ENCODE data around the gene WWOX. TPM values are rescaled to one million over a fixed set of nuclear protein-coding genes. Genes with fewer than 3 reads are reported as not detected.

Gene WWOX
- total RNA-seq, 1 experiment from 2014 or later: 28.3 TPM

GRCh38 chr16:78681743-78682142 lies 582.3 kb downstream of the WWOX start:
- DNase-seq (no peak), ATAC-seq (no peak)
- Histone ChIP-seq H2AFZ (ENCODE audit: low read length) (no peak overlapping the region), H3K4me3 (ENCODE audit: low read length) (no peak overlapping the region), H3K36me3 (ENCODE audit: low read depth, low read length) (no peaks in the 10 kb centered on the region), H3F3A (ENCODE audit: low read length, unreplicated experiment) (no peaks in the 10 kb centered on the region), H3K9me2 (replicated peaks; ENCODE audit: low read length) (no peaks in the 10 kb centered on the region), H3K79me2 (ENCODE audit: low read length) (no peaks in the 10 kb centered on the region), H3K4me2 (ENCODE audit: low read length) (no peak overlapping the region), H3K4me1 (ENCODE audit: insufficient read depth, low read length) (peaks cover 8% of the 10 kb centered on the region), H4K20me1 (ENCODE audit: low read length) (no peaks in the 10 kb centered on the region), H3K27me3 (ENCODE audit: low read length) (no peaks in the 10 kb centered on the region), H3K9ac (ENCODE audit: low read length) (no peak overlapping the region), H3K9me3 (ENCODE audit: low read length) (no peaks in the 10 kb centered on the region), H3K27ac (ENCODE audit: low read length) (no peak overlapping the region)
- BruUV-seq (replicated peaks): no TSS peak
- intact Hi-C loops (cut with micrococcal nuclease): no loop called here
- CTCF ChIA-PET: no interaction called here
- POLR2A ChIA-PET (ENCODE audit: unreplicated experiment): no interaction called here
- TF ChIP-seq CTCF (conservative IDR thresholded peaks at IDR 0.05; ENCODE audit: low read depth, low read length) (no peak), EZH2phosphoT487 (IDR thresholded peaks at IDR 0.05; ENCODE audit: borderline replicate concordance, low read length) (no peak), EZH2 (IDR thresholded peaks at IDR 0.05; ENCODE audit: low read length, unreplicated experiment) (no peak)

- intact Hi-C loops (cut with micrococcal nuclease): no loop called here
- no peak for TF ChIP-seq EZH2phosphoT487 (IDR thresholded peaks at IDR 0.05; ENCODE audit: borderline replicate concordance, low read length)
- TF ChIP-seq EZH2 (IDR thresholded peaks at IDR 0.05; ENCODE audit: low read length, unreplicated experiment): no peak
- TF ChIP-seq CTCF (conservative IDR thresholded peaks at IDR 0.05; ENCODE audit: low read depth, low read length): no peak
- no TSS peak for BruUV-seq (replicated peaks)
- H3K36me3 ChIP-seq (ENCODE audit: low read depth, low read length): no peaks in the 10 kb centered on the region
- no peaks in the 10 kb centered on the region for H3K9me2 ChIP-seq (replicated peaks; ENCODE audit: low read length)
- no peaks in the 10 kb centered on the region for H4K20me1 ChIP-seq (ENCODE audit: low read length)
- peak overlapping the region; percentile 33 for H3K4me2 ChIP-seq (ENCODE audit: low read length)
- peak overlapping the region; percentile 50 for H3K27ac ChIP-seq (ENCODE audit: low read length)
- H2AFZ ChIP-seq (ENCODE audit: low read length): no peak overlapping the region
- DNase-seq (peak; percentile 77), ATAC-seq (no peak)
- no peak overlapping the region for H3K9ac ChIP-seq (ENCODE audit: low read length)
- H3K4me3 ChIP-seq (ENCODE audit: low read length): no peak overlapping the region
- POLR2A ChIA-PET (ENCODE audit: unreplicated experiment): no interaction called here
- H3F3A ChIP-seq (ENCODE audit: low read length, unreplicated experiment): no peaks in the 10 kb centered on the region
- CTCF ChIA-PET: no interaction called here
- no peaks in the 10 kb centered on the region for H3K9me3 ChIP-seq (ENCODE audit: low read length)
- H3K27me3 ChIP-seq (ENCODE audit: low read length): no peaks in the 10 kb centered on the region
- no peaks in the 10 kb centered on the region for H3K79me2 ChIP-seq (ENCODE audit: low read length)
- peaks cover 8% of the 10 kb centered on the region for H3K4me1 ChIP-seq (ENCODE audit: insufficient read depth, low read length)
Measured at GRCh38 chr16:78684030-78684611, 584.7 kb downstream of the WWOX start.

GRCh38 chr16:78684655-78685375 lies 585.4 kb downstream of the WWOX start:
- H3K4me1 ChIP-seq (ENCODE audit: insufficient read depth, low read length): peaks cover 8% of the 10 kb centered on the region
- H3K27ac ChIP-seq (ENCODE audit: low read length): peak overlapping the region; percentile 50
- no peak for ATAC-seq
- no peak for DNase-seq
- CTCF ChIA-PET: no interaction called here
- H3K4me2 ChIP-seq (ENCODE audit: low read length): no peak overlapping the region
- H3K9me2 ChIP-seq (replicated peaks; ENCODE audit: low read length): no peaks in the 10 kb centered on the region
- no peak overlapping the region for H3K9ac ChIP-seq (ENCODE audit: low read length)
- no peak overlapping the region for H2AFZ ChIP-seq (ENCODE audit: low read length)
- no peaks in the 10 kb centered on the region for H3K79me2 ChIP-seq (ENCODE audit: low read length)
- POLR2A ChIA-PET (ENCODE audit: unreplicated experiment): no interaction called here
- no peaks in the 10 kb centered on the region for H3F3A ChIP-seq (ENCODE audit: low read length, unreplicated experiment)
- no peaks in the 10 kb centered on the region for H4K20me1 ChIP-seq (ENCODE audit: low read length)
- no peak overlapping the region for H3K4me3 ChIP-seq (ENCODE audit: low read length)
- intact Hi-C loops (cut with micrococcal nuclease): no loop called here
- H3K27me3 ChIP-seq (ENCODE audit: low read length): no peaks in the 10 kb centered on the region
- TF ChIP-seq EZH2phosphoT487 (IDR thresholded peaks at IDR 0.05; ENCODE audit: borderline replicate concordance, low read length): no peak
- TF ChIP-seq EZH2 (IDR thresholded peaks at IDR 0.05; ENCODE audit: low read length, unreplicated experiment): no peak
- no peak for TF ChIP-seq CTCF (conservative IDR thresholded peaks at IDR 0.05; ENCODE audit: low read depth, low read length)
- H3K36me3 ChIP-seq (ENCODE audit: low read depth, low read length): no peaks in the 10 kb centered on the region
- no TSS peak for BruUV-seq (replicated peaks)
- no peaks in the 10 kb centered on the region for H3K9me3 ChIP-seq (ENCODE audit: low read length)
